GM19099 (cell line): ENCODE results near the gene MTCH1.

ENCODE experiments used
- POLR2A ChIP-seq: IDR thresholded peaks from 3 replicates; pipeline ENCODE4 v1.6.1; 2011; ENCODE audit warnings: low read depth; ENCODE audit not compliant: insufficient read length; ENCODE audit errors: extremely low read depth

Gene MTCH1

GRCh38 chr6:37021356-37022129 is 35.5 kb upstream of the MTCH1 start:
- no peak for TF ChIP-seq POLR2A

GRCh38 chr6:37020812-37021211 is 34.8 kb upstream of the MTCH1 start:
- no peak for TF ChIP-seq POLR2A

GRCh38 chr6:37020381-37020780 is 34.4 kb upstream of the MTCH1 start:
- TF ChIP-seq POLR2A, result no peak

GRCh38 chr6:37019065-37019450 is 33.1 kb upstream of the MTCH1 start:
- TF ChIP-seq POLR2A, result no peak

- no peak for TF ChIP-seq POLR2A
Observed at GRCh38 chr6:37018198-37019064, 32.4 kb upstream of the MTCH1 start.

GRCh38 chr6:37017606-37018197 is 31.7 kb upstream of the MTCH1 start:
- no peak for TF ChIP-seq POLR2A

- TF ChIP-seq POLR2A, result no peak
Observed at GRCh38 chr6:37016995-37017394, 31.0 kb upstream of the MTCH1 start.

GRCh38 chr6:37015532-37015931 is 29.5 kb upstream of the MTCH1 start:
- TF ChIP-seq POLR2A, result no peak

- no peak for TF ChIP-seq POLR2A
Observed at GRCh38 chr6:37014667-37015066, 28.7 kb upstream of the MTCH1 start.

GRCh38 chr6:37013516-37014491 is 27.8 kb upstream of the MTCH1 start:
- TF ChIP-seq POLR2A, result no peak

- TF ChIP-seq POLR2A, result no peak
Observed at GRCh38 chr6:37011656-37012378, 25.8 kb upstream of the MTCH1 start.

GRCh38 chr6:37010402-37010892 is 24.5 kb upstream of the MTCH1 start:
- TF ChIP-seq POLR2A, result no peak
